PC-9 (cell line): ENCODE measurements around the gene RFTN1. TPM values are rescaled to one million over a fixed set of nuclear protein-coding genes. Genes with fewer than 3 reads are reported as not detected.
A peak's percentile ranks its signal among the peaks of the same experiment; 100 is the strongest.

ENCODE experiments used
- BruUV-seq: library from RNA; stranded (reverse); fragments of 400-500 nt; replicated peaks from 2 replicates; lab custom pipeline; 2021; lab: Mats Ljungman, UMichigan
- CTCF ChIA-PET: fragments of 300-600 bp; sonication (Branson Sonifier 250); formaldehyde crosslinking; loops from one replicate; lab custom pipeline; 2022; ENCODE audit warnings: antibody characterized with exemption; lab: Charles Lee
- POLR2A ChIA-PET: fragments of 300-600 bp; sonication (Branson Sonifier 250); formaldehyde crosslinking; loops from one replicate; lab custom pipeline; 2022; ENCODE audit warnings: antibody characterized with exemption; ENCODE audit not compliant: unreplicated experiment; lab: Charles Lee
- DNase-seq, 2 experiments: peaks; one replicate each; pipeline versions ENCODE4 v3.0.0 to v3.0.0-alpha.2; 2015 to 2022; ENCODE audit warnings: mixed read lengths in 1 of 2
- H2AFZ ChIP-seq: fragments of 200-600 bp; sonication (generic); 2 replicates; pipeline ENCODE4 v1.8.1; 2017; ENCODE audit warnings: antibody characterized with exemption
- H3F3A ChIP-seq: fragments of 200-600 bp; sonication (generic); 2 replicates; pipeline ENCODE4 v1.8.1; 2017; ENCODE audit warnings: antibody characterized with exemption, mild to moderate bottlenecking, low read depth; ENCODE audit not compliant: insufficient read depth
- H3K27ac ChIP-seq: fragments of 200-600 bp; sonication (generic); 2 replicates; pipeline ENCODE4 v1.6.1; 2016; ENCODE audit warnings: mixed run types
- H3K27me3 ChIP-seq: fragments of 200-600 bp; sonication (generic); 2 replicates; pipeline ENCODE4 v1.6.1; 2016; ENCODE audit warnings: low read depth, mixed run types; ENCODE audit not compliant: insufficient read depth
- H3K36me3 ChIP-seq: fragments of 200-600 bp; sonication (generic); 2 replicates; pipeline ENCODE4 v1.6.1; 2016; ENCODE audit warnings: low read depth, mixed run types
- H3K4me1 ChIP-seq: fragments of 200-600 bp; sonication (generic); replicated peaks from 2 replicates; pipeline ENCODE4 v1.6.1; 2016; ENCODE audit warnings: mixed run types; ENCODE audit not compliant: insufficient read depth
- H3K4me2 ChIP-seq: fragments of 200-600 bp; sonication (generic); 2 replicates; pipeline ENCODE4 v1.6.1; 2017; ENCODE audit warnings: mixed run types
- H3K4me3 ChIP-seq: fragments of 200-600 bp; sonication (generic); 2 replicates; pipeline ENCODE4 v1.6.1; 2016; ENCODE audit warnings: mixed run types
- H3K79me2 ChIP-seq: fragments of 200-600 bp; sonication (generic); 2 replicates; pipeline ENCODE4 v1.6.1; 2017; ENCODE audit warnings: low read depth, mixed run types
- H3K9me2 ChIP-seq: fragments of 200-600 bp; sonication (generic); 2 replicates; pipeline ENCODE4 v1.8.1; 2017; ENCODE audit warnings: mild to moderate bottlenecking; ENCODE audit not compliant: insufficient read depth
- H3K9me3 ChIP-seq: fragments of 200-600 bp; sonication (generic); 2 replicates; pipeline ENCODE4 v1.8.1; 2016; ENCODE audit warnings: low read depth; ENCODE audit not compliant: insufficient read depth
- H4K20me1 ChIP-seq: fragments of 200-600 bp; sonication (generic); 2 replicates; pipeline ENCODE4 v1.8.1; 2017; ENCODE audit not compliant: insufficient read depth
- CTCF ChIP-seq: fragments of 200-600 bp; sonication (generic); conservative IDR thresholded peaks from 2 replicates; pipeline ENCODE4 v1.6.1; 2017; ENCODE audit warnings: mixed run types, antibody characterized with exemption, mild to moderate bottlenecking, moderate library complexity
- EZH2 ChIP-seq: fragments of 200-600 bp; sonication (generic); IDR thresholded peaks from 2 replicates; pipeline ENCODE4 v1.8.0; 2017; ENCODE audit warnings: antibody characterized with exemption, low read depth
- intact Hi-C: fragments of 100-400 bp; cut with micrococcal nuclease; formaldehyde crosslinking; loops from one replicate; pipeline ENCODE4 v1.10.0; 2022; ENCODE audit not compliant: unreplicated experiment
- total RNA-seq: library from RNA; stranded (reverse); gene quantifications from 2 replicates; pipeline ENCODE4 v1.2.3, GENCODE V29; 2021

RFTN1 gene
- total RNA-seq, 1 experiment from 2014 or later, result 0.41 TPM

DNA sequence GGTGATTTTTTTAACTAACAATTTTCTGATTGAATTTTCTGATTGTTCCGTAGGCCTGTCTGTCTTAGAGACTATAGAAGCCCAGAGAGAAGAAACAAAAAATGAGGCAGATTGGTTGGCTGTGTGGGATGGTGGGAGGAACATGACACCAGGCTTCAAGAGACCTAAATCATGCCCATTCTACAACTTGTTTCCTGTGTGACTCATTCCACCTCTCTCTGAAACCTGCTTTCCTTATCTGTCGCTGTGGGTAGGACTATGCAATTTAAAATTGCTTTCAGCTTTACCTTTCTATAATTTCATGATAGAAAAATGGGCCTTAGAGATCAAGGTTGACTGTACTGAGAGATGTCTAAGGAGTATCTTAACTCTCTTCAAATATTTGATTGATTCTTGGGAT, 203.9 kb downstream of the RFTN1 start:
- no peaks in the 10 kb centered on the region for H3K9me2 ChIP-seq
- no peaks in the 10 kb centered on the region for H3K27me3 ChIP-seq
- peaks cover 8% of the 10 kb centered on the region; the same call in 1 of the 2 replicates for H3K4me1 ChIP-seq
- no peaks in the 10 kb centered on the region for H3F3A ChIP-seq
- DNase-seq, result peak; percentile 22 to 47
- POLR2A ChIA-PET, result no interaction called here
- intact Hi-C loops, result no loop called here
- H3K27ac ChIP-seq, result 0 out of 2 replicates have a peak overlapping the region, but pooled peaks have one; percentile 9
- no peaks in the 10 kb centered on the region for H3K36me3 ChIP-seq
- TF ChIP-seq CTCF (no peak), EZH2 (no peak)
- no TSS peak for BruUV-seq
- H3K4me3 ChIP-seq, result no peak overlapping the region
- H2AFZ ChIP-seq, result no peak overlapping the region
- CTCF ChIA-PET, result no interaction called here
- H3K9me3 ChIP-seq, result no peaks in the 10 kb centered on the region
- no peak overlapping the region; the same call in 1 of the 2 replicates for H3K4me2 ChIP-seq
- no peaks in the 10 kb centered on the region for H3K79me2 ChIP-seq
- peaks cover 7% of the 10 kb centered on the region; the same call in 1 of the 2 replicates for H4K20me1 ChIP-seq

DNA sequence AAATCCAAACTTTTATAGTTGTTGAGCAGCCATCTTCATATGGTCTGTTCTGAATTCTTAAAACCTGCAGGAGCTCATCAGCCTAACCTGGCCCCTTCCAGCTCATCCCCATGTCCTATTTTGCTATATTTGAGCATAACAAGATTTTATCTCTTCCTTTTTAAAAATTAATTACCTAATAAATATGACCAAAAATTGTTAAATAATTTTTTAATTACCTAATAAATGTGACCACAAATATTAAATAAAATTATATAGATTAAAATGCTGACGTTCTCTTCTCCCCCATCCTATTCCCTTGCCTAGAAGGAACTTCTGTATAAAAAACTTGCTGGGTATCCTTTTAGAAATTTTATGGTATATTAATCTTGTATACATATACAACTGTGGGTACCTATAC, 204.8 kb downstream of the RFTN1 start:
- CTCF ChIA-PET, result interaction anchor here (0.7 kb wide), 1 partner anchor 19 kb away, joined by 3 read pairs; no protein-coding TSS in a partner anchor
- H3K4me1 ChIP-seq, result peaks cover 8% of the 10 kb centered on the region; the same call in 1 of the 2 replicates
- no peak overlapping the region for H3K27ac ChIP-seq
- BruUV-seq, result no TSS peak
- H3K9me3 ChIP-seq, result no peaks in the 10 kb centered on the region
- intact Hi-C loops, result no loop called here
- H3K4me2 ChIP-seq, result no peak overlapping the region
- peaks cover 7% of the 10 kb centered on the region; the same call in 1 of the 2 replicates for H4K20me1 ChIP-seq
- POLR2A ChIA-PET, result interaction anchor here (0.7 kb wide), 1 partner anchor 1212 kb away, joined by 4 read pairs; no protein-coding TSS in a partner anchor
- H2AFZ ChIP-seq, result no peak overlapping the region
- H3K27me3 ChIP-seq, result no peaks in the 10 kb centered on the region
- no peaks in the 10 kb centered on the region for H3F3A ChIP-seq
- no peak for TF ChIP-seq CTCF
- no peak for TF ChIP-seq EZH2
- H3K9me2 ChIP-seq, result no peaks in the 10 kb centered on the region
- H3K79me2 ChIP-seq, result no peaks in the 10 kb centered on the region
- DNase-seq, result no peak
- no peaks in the 10 kb centered on the region for H3K36me3 ChIP-seq
- no peak overlapping the region for H3K4me3 ChIP-seq

DNA sequence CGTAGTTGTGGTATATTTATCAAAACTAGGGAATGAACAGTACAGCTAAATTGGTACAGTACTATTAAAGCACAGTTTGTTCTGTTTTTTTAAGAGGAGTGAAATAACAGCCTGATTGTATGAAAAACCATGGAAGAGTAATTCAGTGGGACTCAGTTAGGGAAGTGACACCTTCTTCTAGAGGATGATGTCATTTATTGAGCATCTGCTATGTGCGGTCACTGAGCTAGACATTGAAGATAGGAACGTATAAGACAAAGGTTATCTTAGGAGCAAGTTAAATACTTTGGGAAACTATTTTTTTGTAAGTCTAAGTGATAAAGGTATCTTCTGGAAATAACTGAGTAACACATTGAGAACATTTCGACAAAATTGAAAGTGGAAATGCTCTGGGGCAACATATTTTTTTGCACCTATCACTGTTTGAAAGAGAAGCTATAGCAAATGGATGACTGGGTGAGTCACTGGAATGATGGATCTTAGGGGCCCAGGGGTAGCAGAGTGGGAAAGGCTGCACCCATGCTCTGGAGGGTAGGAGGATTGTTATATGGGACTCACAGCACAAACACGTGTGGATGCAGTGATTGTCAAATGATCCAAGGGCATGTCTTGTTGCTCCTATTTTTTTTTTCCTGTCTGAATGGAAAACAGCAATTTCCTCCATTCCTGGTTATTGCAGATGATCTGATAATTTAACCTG, 205.5 kb downstream of the RFTN1 start:
- Histone ChIP-seq H3K9me3 (no peaks in the 10 kb centered on the region), H3F3A (no peaks in the 10 kb centered on the region), H4K20me1 (peaks cover 7% of the 10 kb centered on the region; the same call in 1 of the 2 replicates), H3K9me2 (no peaks in the 10 kb centered on the region), H3K4me2 (no peak overlapping the region), H3K27ac (no peak overlapping the region), H3K27me3 (no peaks in the 10 kb centered on the region), H3K36me3 (no peaks in the 10 kb centered on the region; the same call in 1 of the 2 replicates), H3K4me1 (peaks cover 8% of the 10 kb centered on the region; the same call in 1 of the 2 replicates), H3K79me2 (no peaks in the 10 kb centered on the region), H2AFZ (no peak overlapping the region), H3K4me3 (no peak overlapping the region)
- TF ChIP-seq EZH2 (no peak), CTCF (no peak)
- DNase-seq, result no peak
- intact Hi-C loops, result no loop called here
- BruUV-seq, result no TSS peak
- ChIA-PET CTCF (interaction anchor here (0.7 kb wide), 1 partner anchor 18 kb away, joined by 3 read pairs; no protein-coding TSS in a partner anchor), POLR2A (interaction anchor here (0.7 kb wide), 1 partner anchor 1211 kb away, joined by 4 read pairs; no protein-coding TSS in a partner anchor)
